ENCODE data around the gene PLD4.
"Not testable (repeated sequence)": the region's sequence is repeated elsewhere in the genome, so short reads cannot be mapped to it uniquely, and the experiment has no call there.

The PLD4 gene

DNA sequence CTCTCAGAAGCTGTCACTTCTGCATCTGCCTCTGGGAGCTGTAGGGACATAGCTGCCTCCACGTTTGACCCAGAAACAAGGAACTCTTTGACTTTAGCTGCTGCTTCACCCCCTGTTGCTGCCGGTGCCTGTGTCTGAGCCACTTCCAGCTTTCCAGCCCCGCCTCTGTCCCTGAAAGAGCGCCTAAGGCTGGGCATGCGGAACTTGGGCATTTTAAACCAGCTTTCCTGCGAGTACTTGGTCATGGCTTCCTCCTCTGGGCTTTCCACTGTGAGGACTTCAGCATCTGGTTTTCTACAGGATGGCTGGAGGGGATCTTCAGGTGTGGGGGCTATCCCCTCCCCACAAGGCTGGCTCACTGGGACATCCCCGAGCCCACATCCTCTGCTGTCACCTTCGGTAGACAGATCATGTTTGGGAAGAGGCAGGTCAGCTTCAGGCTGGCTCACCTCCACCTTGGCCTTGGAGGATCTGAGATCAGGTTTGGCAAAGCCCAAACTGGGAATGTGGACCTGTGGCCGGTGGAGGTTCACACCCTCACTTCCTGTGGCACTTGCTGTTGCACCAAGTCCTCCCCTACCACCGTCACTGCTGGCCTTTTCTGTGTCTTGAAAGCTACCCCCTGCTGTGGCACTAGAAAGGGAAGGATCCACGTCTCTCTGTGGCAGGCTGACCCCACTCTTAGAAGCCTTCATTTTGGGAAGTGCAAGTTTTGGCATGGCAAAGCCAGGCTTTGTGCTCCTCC, 15.2 kb downstream of the PLD4 start:
- ChIA-PET CTCF (interaction anchor here (1.3 kb wide), 1 partner anchor 171 kb away, joined by 5 read pairs; no protein-coding TSS in a partner anchor), POLR2A (interaction anchor here (0.7 kb wide), 1 partner anchor 45 kb away, joined by 3 read pairs; no protein-coding TSS in a partner anchor)
- DNase-seq (ENCODE audit: extremely low spot score) = no peak
- TF ChIP-seq L3MBTL2 (conservative IDR thresholded peaks at IDR 0.05) = no peak
- no peak for TF ChIP-seq NFRKB (IDR thresholded peaks at IDR 0.05)
- TF ChIP-seq HDGF (IDR thresholded peaks at IDR 0.05; ENCODE audit: borderline replicate concordance) = no peak
- TF ChIP-seq BHLHE40 (IDR thresholded peaks at IDR 0.05; ENCODE audit: borderline replicate concordance) = no peak
- no peak for TF ChIP-seq ARNT (IDR thresholded peaks at IDR 0.05)
- TF ChIP-seq CTBP1 (IDR thresholded peaks at IDR 0.05; ENCODE audit: borderline replicate concordance) = no peak

DNA sequence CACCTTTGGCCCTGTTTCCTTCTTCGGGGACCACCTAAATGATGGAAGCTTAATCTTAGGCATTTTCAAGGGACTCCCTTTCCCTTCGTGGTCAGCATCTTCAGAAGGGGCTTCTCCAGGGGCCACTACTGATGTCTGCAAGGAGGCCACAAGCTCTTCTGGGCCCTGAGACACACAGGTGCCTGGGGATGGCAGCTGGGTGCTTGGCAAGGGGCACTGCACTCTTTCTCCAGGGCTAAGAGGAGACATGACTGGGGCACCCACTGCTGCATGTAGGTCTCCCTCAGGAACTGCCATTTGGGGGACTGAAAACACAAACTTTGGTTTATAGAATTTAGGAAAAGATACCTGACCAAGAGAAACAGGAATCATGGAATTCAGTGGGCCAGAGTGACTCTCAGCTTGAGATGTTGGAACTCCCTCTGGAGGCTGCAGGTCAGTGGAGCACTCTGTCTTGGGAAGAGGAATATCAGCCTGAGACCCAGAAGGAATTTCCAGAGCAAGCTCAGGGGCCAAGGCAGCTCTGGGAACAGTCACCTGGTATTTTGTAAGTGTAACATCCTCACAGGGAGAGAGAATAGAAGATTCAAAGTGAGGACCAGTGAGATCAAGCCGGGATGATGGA, 16.0 kb downstream of the PLD4 start:
- POLR2A ChIA-PET = no interaction called here
- peak; percentile 41 for DNase-seq (ENCODE audit: extremely low spot score)
- TF ChIP-seq ZNF384 (IDR thresholded peaks at IDR 0.05) (no peak), LEF1 (IDR thresholded peaks at IDR 0.05; ENCODE audit: borderline replicate concordance) (no peak), TARDBP (IDR thresholded peaks at IDR 0.05) (no peak), SP1 (IDR thresholded peaks at IDR 0.05) (no peak), HDGF (IDR thresholded peaks at IDR 0.05; ENCODE audit: borderline replicate concordance) (no peak), BHLHE40 (IDR thresholded peaks at IDR 0.05; ENCODE audit: borderline replicate concordance) (no peak), ELF4 (IDR thresholded peaks at IDR 0.05) (no peak), SUZ12 (IDR thresholded peaks at IDR 0.05) (no peak), NFRKB (IDR thresholded peaks at IDR 0.05) (no peak), FOXA1 (IDR thresholded peaks at IDR 0.05) (no peak), FOXM1 (IDR thresholded peaks at IDR 0.05; ENCODE audit: borderline replicate concordance) (no peak), FOXK2 (IDR thresholded peaks at IDR 0.05) (no peak), ARNT (IDR thresholded peaks at IDR 0.05) (no peak), L3MBTL2 (conservative IDR thresholded peaks at IDR 0.05) (no peak), CTBP1 (IDR thresholded peaks at IDR 0.05; ENCODE audit: borderline replicate concordance) (no peak)
- TF ChIP-seq, protein P1, sequence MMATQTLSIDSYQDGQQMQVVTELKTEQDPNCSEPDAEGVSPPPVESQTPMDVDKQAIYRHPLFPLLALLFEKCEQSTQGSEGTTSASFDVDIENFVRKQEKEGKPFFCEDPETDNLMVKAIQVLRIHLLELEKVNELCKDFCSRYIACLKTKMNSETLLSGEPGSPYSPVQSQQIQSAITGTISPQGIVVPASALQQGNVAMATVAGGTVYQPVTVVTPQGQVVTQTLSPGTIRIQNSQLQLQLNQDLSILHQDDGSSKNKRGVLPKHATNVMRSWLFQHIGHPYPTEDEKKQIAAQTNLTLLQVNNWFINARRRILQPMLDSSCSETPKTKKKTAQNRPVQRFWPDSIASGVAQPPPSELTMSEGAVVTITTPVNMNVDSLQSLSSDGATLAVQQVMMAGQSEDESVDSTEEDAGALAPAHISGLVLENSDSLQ (IDR thresholded peaks at IDR 0.05) = no peak
- CTCF ChIA-PET = interaction anchor here (0.7 to 1.1 kb wide), 2 partner anchors 45 to 120 kb away, joined by 3 read pairs; no protein-coding TSS in a partner anchor

DNA sequence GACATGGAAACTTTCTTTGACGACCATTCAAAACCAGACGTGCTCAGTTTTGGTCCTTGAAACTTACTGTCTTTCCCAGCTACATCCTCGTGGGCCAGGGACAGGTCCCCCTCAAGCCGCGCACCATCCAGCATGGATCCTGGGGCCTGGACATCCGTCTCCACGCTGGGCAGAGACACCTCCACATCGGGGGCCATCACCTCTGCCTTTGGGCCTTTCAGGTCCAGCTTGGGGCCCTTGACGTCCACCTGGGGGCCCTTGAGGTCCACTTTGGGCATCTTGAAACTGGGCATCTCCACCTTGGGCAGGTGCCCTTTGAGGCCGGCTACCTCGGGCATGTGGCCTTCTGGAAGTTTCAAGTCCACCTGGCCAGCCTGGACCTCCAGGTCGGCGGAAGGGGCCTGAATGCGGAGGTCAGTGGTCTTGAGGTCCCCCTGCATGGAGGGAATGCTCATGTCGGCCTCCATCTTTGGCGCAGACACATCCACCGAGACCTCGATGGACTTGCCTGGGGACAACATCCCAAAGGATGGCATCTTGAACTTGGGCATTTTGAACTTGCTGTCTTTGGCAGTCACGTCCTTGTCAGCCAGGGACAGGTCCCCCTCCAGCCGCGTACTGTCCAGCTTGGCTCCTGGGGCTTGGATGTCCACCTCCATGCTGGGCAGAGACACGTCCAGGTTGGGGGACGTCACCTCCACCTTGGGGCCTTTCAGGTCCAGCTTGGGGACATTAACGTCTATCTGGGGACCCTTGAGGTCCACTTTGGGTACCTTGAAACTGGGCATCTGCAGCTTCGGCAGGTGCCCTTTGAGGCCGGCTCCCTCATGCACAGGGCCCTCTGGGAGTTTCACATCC, 17.1 kb downstream of the PLD4 start:
- no peak for DNase-seq (ENCODE audit: extremely low spot score)
- POLR2A ChIA-PET = no interaction called here
- TF ChIP-seq SP1 (IDR thresholded peaks at IDR 0.05) (no peak), ZNF384 (IDR thresholded peaks at IDR 0.05) (no peak), HDGF (IDR thresholded peaks at IDR 0.05; ENCODE audit: borderline replicate concordance) (no peak), FOXK2 (IDR thresholded peaks at IDR 0.05) (no peak), FOXM1 (IDR thresholded peaks at IDR 0.05; ENCODE audit: borderline replicate concordance) (no peak), L3MBTL2 (conservative IDR thresholded peaks at IDR 0.05) (no peak), SUZ12 (IDR thresholded peaks at IDR 0.05) (no peak), TARDBP (IDR thresholded peaks at IDR 0.05) (no peak), ARNT (IDR thresholded peaks at IDR 0.05) (no peak), ELF4 (IDR thresholded peaks at IDR 0.05) (no peak), CTBP1 (IDR thresholded peaks at IDR 0.05; ENCODE audit: borderline replicate concordance) (no peak), NFRKB (IDR thresholded peaks at IDR 0.05) (no peak), LEF1 (IDR thresholded peaks at IDR 0.05; ENCODE audit: borderline replicate concordance) (no peak), BHLHE40 (IDR thresholded peaks at IDR 0.05; ENCODE audit: borderline replicate concordance) (no peak), FOXA1 (IDR thresholded peaks at IDR 0.05) (no peak)
- TF ChIP-seq, protein P1 (IDR thresholded peaks at IDR 0.05) = no peak
- CTCF ChIA-PET = interaction anchor here (1.1 kb wide), 1 partner anchor 46 kb away, joined by 3 read pairs; no protein-coding TSS in a partner anchor

DNA sequence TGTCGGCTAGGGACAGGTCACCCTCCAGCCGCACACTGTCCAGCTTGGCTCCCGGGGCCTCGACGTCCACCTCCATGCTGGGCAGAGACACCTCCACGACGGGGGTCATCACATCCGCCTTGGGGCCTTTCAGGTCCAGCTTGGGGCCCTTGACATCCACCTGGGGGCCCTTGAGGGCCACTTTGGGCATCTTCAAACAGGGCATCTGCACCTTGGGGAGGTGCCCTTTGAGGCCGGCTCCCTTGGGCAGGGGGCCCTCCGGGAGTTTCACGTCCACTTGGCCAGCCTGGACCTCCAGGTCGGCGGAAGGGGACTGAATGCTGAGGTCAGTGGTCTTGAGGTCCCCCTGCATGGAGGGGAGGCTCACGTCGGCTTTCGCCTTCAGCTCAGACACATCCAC, 17.9 kb downstream of the PLD4 start:
- POLR2A ChIA-PET = no interaction called here
- TF ChIP-seq BHLHE40 (IDR thresholded peaks at IDR 0.05; ENCODE audit: borderline replicate concordance) = no peak
- TF ChIP-seq TARDBP (IDR thresholded peaks at IDR 0.05) = no peak
- TF ChIP-seq L3MBTL2 (conservative IDR thresholded peaks at IDR 0.05) = no peak
- DNase-seq (ENCODE audit: extremely low spot score) = no peak
- CTCF ChIA-PET = no interaction called here

DNA sequence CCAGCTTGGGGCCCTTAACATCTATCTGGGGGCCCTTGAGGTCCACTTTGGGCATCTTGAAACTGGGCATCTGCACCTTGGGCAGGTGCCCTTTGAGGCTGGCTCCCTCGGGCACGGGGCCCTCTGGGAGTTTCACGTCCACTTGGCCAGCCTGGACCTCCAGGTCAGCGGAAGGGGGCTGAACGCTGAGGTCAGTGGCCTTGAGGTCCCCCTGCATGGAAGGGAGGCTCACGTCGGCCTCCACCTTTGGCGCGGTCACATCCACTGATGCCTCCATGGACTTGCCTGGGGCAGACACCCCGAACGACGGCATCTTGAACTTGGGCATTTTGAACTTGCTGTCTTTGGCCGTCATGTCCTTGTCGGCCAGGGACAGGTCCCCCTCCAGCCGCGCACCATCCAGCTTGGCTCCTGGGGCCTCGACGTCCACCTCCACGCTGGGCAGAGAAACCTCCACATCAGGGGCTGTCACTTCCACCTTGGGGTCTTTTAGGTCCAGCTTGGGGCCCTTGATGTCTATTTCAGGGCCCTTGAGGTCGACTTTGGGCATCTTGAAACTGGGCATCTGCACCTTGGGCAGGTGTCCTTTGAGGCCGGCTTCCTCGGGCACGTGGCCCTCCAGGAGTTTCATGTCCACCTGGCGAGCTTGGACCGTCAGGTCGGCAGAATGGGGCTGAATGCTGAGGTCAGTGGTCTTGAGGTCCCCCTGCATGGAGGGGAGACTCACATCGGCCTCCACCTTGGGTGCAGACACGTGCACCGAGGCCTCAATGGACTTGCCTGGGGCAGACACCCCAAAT, 18.7 kb downstream of the PLD4 start:
- DNase-seq (ENCODE audit: extremely low spot score); CTCF ChIA-PET; POLR2A ChIA-PET: not testable (repeated sequence)

DNA sequence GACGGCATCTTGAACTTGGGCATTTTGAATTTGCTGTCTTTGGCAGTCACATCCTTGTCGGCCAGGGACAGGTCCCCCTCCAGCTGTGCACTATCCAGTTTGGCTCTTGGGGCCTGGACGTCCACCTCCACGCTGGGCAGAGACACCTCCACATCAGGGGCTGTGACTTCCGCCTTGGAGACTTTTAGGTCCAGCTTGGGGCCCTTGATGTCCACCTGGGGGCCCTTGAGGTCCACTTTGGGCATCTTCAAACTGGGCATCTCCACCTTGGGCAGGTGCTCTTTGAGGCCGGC, 19.3 kb downstream of the PLD4 start:
- DNase-seq (ENCODE audit: extremely low spot score); CTCF ChIA-PET; POLR2A ChIA-PET: not testable (repeated sequence)

DNA sequence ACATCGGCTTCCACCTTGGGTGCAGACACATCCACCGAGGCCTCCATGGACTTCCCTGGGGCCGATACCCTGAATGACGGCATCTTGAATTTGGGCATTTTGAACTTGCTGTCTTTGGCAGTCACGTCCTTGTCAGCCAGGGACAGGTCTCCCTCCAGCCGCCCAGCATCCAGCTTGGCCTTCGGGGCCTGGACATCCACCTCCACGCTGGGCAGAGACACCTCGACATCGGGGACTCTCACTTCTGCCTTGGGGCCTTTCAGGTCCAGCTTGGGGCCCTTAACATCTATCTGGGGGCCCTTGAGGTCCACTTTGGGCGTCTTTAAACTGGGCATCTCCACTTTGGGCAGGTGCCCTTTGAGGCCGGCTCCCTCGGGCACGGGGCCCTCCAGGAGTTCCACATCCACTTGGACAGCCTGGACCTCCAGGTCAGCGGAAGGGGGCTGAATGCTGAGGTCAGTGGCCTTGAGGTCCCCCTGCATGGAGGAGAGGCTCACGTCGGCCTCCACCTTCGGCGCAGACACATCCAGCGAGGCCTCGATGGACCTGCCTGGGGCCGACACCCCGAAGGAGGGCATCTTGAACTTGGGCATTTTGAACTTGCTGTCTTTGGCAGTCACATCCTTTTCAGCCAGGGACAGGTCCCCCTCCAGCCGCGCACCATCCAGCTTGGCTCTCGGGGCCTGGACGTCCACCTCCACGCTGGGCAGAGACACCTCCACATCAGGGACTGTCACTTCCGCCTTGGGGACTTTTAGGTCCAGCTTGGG, 19.9 kb downstream of the PLD4 start:
- CTCF ChIA-PET, POLR2A ChIA-PET: not testable (repeated sequence)

DNA sequence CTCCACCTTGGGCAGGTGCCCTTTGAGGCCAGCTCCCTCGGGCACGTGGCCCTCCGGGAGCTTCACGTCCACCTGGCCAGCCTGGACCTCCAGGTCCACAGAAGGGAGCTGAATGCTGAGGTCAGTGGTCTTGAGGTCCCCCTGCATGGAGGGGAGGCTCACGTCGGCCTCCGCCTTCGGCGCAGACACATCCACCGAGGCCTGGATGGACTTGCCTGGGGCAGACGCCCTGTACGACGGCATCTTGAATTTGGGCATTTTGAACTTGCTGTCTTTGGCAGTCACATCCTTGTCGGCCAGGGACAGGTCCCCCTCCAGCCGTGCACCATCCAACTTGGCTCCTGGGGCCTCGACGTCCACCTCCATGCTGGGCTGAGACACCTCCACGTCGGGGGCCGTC, 20.6 kb downstream of the PLD4 start:
- DNase-seq (ENCODE audit: extremely low spot score); CTCF ChIA-PET; POLR2A ChIA-PET: not testable (repeated sequence)

More for the DNA sequence above, 19.9 kb downstream of the PLD4 start:
- DNase-seq (ENCODE audit: extremely low spot score) = not testable (repeated sequence)

DNA sequence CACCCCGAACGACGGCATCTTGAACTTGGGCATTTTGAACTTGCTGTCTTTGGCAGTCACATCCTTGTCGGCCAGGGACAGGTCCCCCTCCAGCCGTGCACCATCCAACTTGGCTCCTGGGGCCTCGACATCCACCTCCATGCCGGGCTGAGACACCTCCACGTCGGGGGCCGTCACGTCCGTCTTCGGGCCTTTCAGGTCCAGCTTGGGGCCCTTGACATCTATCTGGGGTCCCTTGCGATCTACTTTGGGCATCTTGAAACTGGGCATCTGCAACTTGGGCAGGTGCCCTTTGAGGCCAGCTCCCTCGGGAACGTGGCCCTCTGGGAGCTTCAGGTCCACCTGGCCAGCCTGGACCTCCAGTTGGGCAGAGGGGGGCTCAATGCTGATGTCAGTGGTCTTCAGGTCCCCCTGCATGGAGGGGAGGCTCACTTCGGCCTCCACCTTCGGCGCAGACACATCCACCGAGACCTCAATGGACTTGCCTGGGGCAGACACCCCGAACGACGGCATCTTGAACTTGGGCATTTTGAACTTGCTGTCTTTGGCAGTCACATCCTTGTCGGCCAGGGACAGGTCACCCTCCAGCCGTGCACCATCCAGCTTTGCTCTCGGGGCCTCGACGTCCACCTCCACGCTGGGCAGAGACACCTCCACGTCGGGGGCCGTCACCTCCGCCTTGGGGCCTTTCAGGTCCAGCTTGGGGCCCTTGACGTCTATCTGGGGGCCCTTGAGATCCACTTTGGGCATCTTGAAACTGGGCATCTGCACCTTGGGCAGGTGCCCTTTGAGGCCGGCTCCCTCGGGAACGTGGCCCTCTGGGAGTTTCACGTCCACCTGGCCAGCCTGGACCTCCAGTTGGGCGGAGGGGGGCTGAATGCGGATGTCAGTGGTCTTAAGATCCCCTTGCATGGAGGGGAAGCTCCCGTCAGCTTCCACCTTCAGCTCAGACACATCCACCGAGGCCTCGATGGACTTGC, 21.6 kb downstream of the PLD4 start:
- POLR2A ChIA-PET; CTCF ChIA-PET; DNase-seq (ENCODE audit: extremely low spot score): not testable (repeated sequence)
